Naive thymus-derived CD4-positive, alpha-beta T cell (primary cell): Measurements from ENCODE around the gene SLC7A6. TPM values are rescaled to one million over a fixed set of nuclear protein-coding genes. Genes with fewer than 3 reads are reported as not detected.

ENCODE experiments used
- ATAC-seq: fragments of 150-1000 bp; cut with Tn5 transposase; 2 replicates; pipeline ENCODE4 v1.10.0; 2021; ENCODE audit warnings: mild to moderate bottlenecking, moderate library complexity
- CTCF ChIA-PET: fragments of 350-600 bp; sonication (Branson Sonifier 250); formaldehyde crosslinking; loops from one replicate; lab custom pipeline; 2021; ENCODE audit warnings: antibody characterized with exemption; lab: Charles Lee
- POLR2A ChIA-PET: fragments of 350-600 bp; sonication (Branson Sonifier 250); formaldehyde crosslinking; loops from one replicate; lab custom pipeline; 2021; ENCODE audit warnings: antibody characterized with exemption, inconsistent platforms; lab: Charles Lee
- DNase-seq, 9 donors: peaks; one replicate each; pipeline versions ENCODE4 v3.0.0 to v3.0.0-alpha.2; 2020 to 2022; ENCODE audit warnings: mixed read lengths in 1 of 9
- H3K27ac ChIP-seq: one replicate; pipeline ENCODE4 v1.7.0; 2013; ENCODE audit warnings: mild to moderate bottlenecking, low read depth, low read length, moderate library complexity
- H3K27me3 ChIP-seq, 2 donors: one replicate each; pipeline ENCODE4 v1.7.0; 2013; ENCODE audit warnings: low read length in 2 of 2, mild to moderate bottlenecking in 2 of 2, moderate library complexity in 2 of 2; ENCODE audit not compliant: control insufficient read depth in 2 of 2, insufficient read depth in 2 of 2
- H3K36me3 ChIP-seq, 3 experiments: 1 replicate in 2 of 3; 2 replicates in 1 of 3; pipeline ENCODE4 v1.7.0; 2013; ENCODE audit warnings: low read length in 3 of 3, mild to moderate bottlenecking in 3 of 3, moderate library complexity in 1 of 3; ENCODE audit not compliant: insufficient read depth in 3 of 3, control insufficient read depth in 2 of 3
- H3K4me1 ChIP-seq, 2 donors: one replicate each; pipeline ENCODE4 v1.7.0; 2013; ENCODE audit warnings: low read length in 2 of 2, mild to moderate bottlenecking in 2 of 2, moderate library complexity in 1 of 2; ENCODE audit not compliant: control insufficient read depth in 2 of 2, insufficient read depth in 2 of 2
- H3K4me3 ChIP-seq: 2 replicates; pipeline ENCODE4 v1.7.0; 2013; ENCODE audit warnings: mild to moderate bottlenecking, low read length
- H3K9me3 ChIP-seq, 3 experiments: 1 replicate in 2 of 3; 2 replicates in 1 of 3; pipeline ENCODE4 v1.7.0; 2013; ENCODE audit warnings: low read length in 3 of 3; ENCODE audit not compliant: control insufficient read depth in 2 of 3
- H3K27ac Mint-ChIP-seq, 9 donors: one replicate each; pipeline ENCODE4 v1.8.0; 2020 to 2022; ENCODE audit warnings: mixed read lengths in 9 of 9, mild to moderate bottlenecking in 8 of 9, moderate library complexity in 5 of 9, inconsistent platforms in 2 of 9
- H3K27me3 Mint-ChIP-seq, 5 donors: one replicate each; pipeline ENCODE4 v1.8.0; 2021 to 2022; ENCODE audit warnings: mixed read lengths in 5 of 5, mild to moderate bottlenecking in 1 of 5
- H3K36me3 Mint-ChIP-seq, 5 donors: one replicate each; pipeline ENCODE4 v1.8.0; 2020 to 2022; ENCODE audit warnings: mixed read lengths in 5 of 5, mild to moderate bottlenecking in 3 of 5, inconsistent platforms in 1 of 5
- H3K4me1 Mint-ChIP-seq, 7 donors: one replicate each; pipeline ENCODE4 v1.8.0; 2020 to 2022; ENCODE audit warnings: mixed read lengths in 7 of 7, mild to moderate bottlenecking in 3 of 7, inconsistent platforms in 1 of 7
- H3K4me3 Mint-ChIP-seq, 10 donors: one replicate each; pipeline ENCODE4 v1.8.0; 2020 to 2022; ENCODE audit warnings: mild to moderate bottlenecking in 10 of 10, mixed read lengths in 10 of 10, moderate library complexity in 6 of 10, inconsistent platforms in 2 of 10
- H3K9me3 Mint-ChIP-seq, 11 donors: one replicate each; pipeline ENCODE4 v1.8.0; 2020 to 2022; ENCODE audit warnings: mixed read lengths in 11 of 11, mild to moderate bottlenecking in 4 of 11, inconsistent platforms in 1 of 11, moderate library complexity in 1 of 11
- intact Hi-C, 2 donors: fragments of 100-400 bp; cut with micrococcal nuclease; formaldehyde crosslinking; loops; one replicate each; pipeline ENCODE4 v1.15.1; 2023
- polyA plus RNA-seq, 2 donors: library from polyadenylated mRNA; unstranded; fragments of 300-500 nt; fragmentation: Illumina TruSeq; gene quantifications; one replicate each; pipeline ENCODE4 v1.2.3, GENCODE V29; 2021
- total RNA-seq, 6 experiments: library from RNA in 5 of 6; stranded (reverse) in 5 of 6; gene quantifications; 1 replicate in 5 of 6; 2 replicates in 1 of 6; pipeline ENCODE4 v1.2.3 and lab custom pipeline; 2021 to 2026

The SLC7A6 gene
- total and polyA plus RNA-seq, 7 experiments from 2014 or later = 29.3 to 248 (median 163) TPM

DNA sequence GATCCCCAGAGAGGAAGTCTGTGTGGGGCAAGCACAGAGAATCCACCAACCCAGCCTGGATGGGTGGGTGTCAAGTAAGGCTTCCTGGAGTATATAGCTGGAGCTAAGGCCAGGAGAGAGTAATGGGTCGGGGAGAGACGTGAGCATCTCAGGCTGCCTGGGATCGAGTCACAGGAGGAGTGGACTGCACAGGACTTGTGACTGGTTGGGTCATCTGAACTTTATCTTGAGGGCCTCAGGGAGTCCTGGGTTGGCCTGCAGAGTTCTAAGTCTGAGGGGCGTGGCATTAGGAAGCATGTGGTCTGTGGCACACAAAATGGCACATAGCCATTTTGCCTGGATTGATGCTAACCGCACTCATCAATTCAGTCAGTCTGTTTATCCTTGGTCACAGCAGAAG lies 17.7 kb upstream of the SLC7A6 start:
- H3K4me3 ChIP-seq = no peak overlapping the region
- Mint-ChIP-seq H3K4me3 (peak overlapping the region in 9 of 10 donors; percentile 91 to 99 (median 98)), H3K36me3 (peaks cover 0 to 13% (median 4%) of the 10 kb centered on the region in 5 donors), H3K27me3 (peaks cover 0 to 2% (median 0%) of the 10 kb centered on the region in 5 donors), H3K27ac (peak overlapping the region in 1 of 9 donors; percentile 69), H3K4me1 (peaks cover 8 to 33% (median 29%) of the 10 kb centered on the region in 7 donors), H3K9me3 (peaks cover 0 to 2% (median 0%) of the 10 kb centered on the region in 11 donors)
- intact Hi-C loops = loop anchor here in 1 of 2 donors (5.0 to 10.0 kb wide), 2 partner anchors 171 to 762 kb away; partner anchors contain the start of genes AGRP and ATP6V0D1
- DNase-seq (no peak), ATAC-seq (no peak)
- no peaks in the 10 kb centered on the region for H3K27me3 ChIP-seq
- ChIA-PET CTCF (no interaction called here), POLR2A (interaction anchor here (1.3 kb wide), 1 partner anchor 9 kb away, joined by 6 read pairs; no protein-coding TSS in a partner anchor)
- no peak overlapping the region for H3K27ac ChIP-seq
- H3K4me1 ChIP-seq = peaks cover 13 to 14% of the 10 kb centered on the region in 2 donors
- H3K9me3 ChIP-seq = no peaks in the 10 kb centered on the region
- H3K36me3 ChIP-seq = peaks cover 0 to 30% (median 0%) of the 10 kb centered on the region in 3 experiments

- Mint-ChIP-seq H3K27me3 (peaks cover 0 to 2% (median 0%) of the 10 kb centered on the region in 5 donors), H3K27ac (no peak overlapping the region), H3K4me1 (peaks cover 8 to 33% (median 29%) of the 10 kb centered on the region in 7 donors), H3K9me3 (peaks cover 0 to 2% (median 0%) of the 10 kb centered on the region in 11 donors), H3K4me3 (peak overlapping the region in 1 of 10 donors; percentile 48), H3K36me3 (peaks cover 0 to 16% (median 8%) of the 10 kb centered on the region in 5 donors)
- peaks cover 0 to 34% (median 0%) of the 10 kb centered on the region in 3 experiments for H3K36me3 ChIP-seq
- intact Hi-C loops = loop anchor here in 1 of 2 donors (5.0 to 10.0 kb wide), 2 partner anchors 170 to 763 kb away; partner anchors contain the start of genes AGRP and ATP6V0D1
- ChIA-PET POLR2A (no interaction called here), CTCF (interaction anchor here (1.9 kb wide), 1 partner anchor 13 kb away, joined by 7 read pairs; no protein-coding TSS in a partner anchor)
- H3K4me1 ChIP-seq = peaks cover 13 to 14% of the 10 kb centered on the region in 2 donors
- H3K9me3 ChIP-seq = no peaks in the 10 kb centered on the region
- no peaks in the 10 kb centered on the region for H3K27me3 ChIP-seq
- ATAC-seq (peak; percentile 13), DNase-seq (no peak)
- H3K4me3 ChIP-seq = no peak overlapping the region
- no peak overlapping the region for H3K27ac ChIP-seq
Observed at GRCh38 chr16:68247400-68247799, 16.9 kb upstream of the SLC7A6 start.

- peaks cover 0 to 2% (median 0%) of the 10 kb centered on the region in 11 donors for H3K9me3 Mint-ChIP-seq
- ATAC-seq (no peak), DNase-seq (no peak)
- H3K4me1 ChIP-seq = peaks cover 13 to 14% of the 10 kb centered on the region in 2 donors
- ChIA-PET CTCF (interaction anchor here (1.5 to 1.9 kb wide), 2 partner anchors 13 to 82 kb away, joined by 5 to 7 read pairs; no protein-coding TSS in a partner anchor), POLR2A (no interaction called here)
- peaks cover 8 to 33% (median 29%) of the 10 kb centered on the region in 7 donors for H3K4me1 Mint-ChIP-seq
- peaks cover 0 to 39% (median 0%) of the 10 kb centered on the region in 3 experiments for H3K36me3 ChIP-seq
- no peaks in the 10 kb centered on the region for H3K27me3 ChIP-seq
- H3K9me3 ChIP-seq = no peaks in the 10 kb centered on the region
- H3K27ac ChIP-seq = no peak overlapping the region
- H3K27ac Mint-ChIP-seq = no peak overlapping the region
- peaks cover 0 to 2% (median 0%) of the 10 kb centered on the region in 5 donors for H3K27me3 Mint-ChIP-seq
- intact Hi-C loops = loop anchor here in 1 of 2 donors (5.0 to 10.0 kb wide), 2 partner anchors 169 to 763 kb away; partner anchors contain the start of genes AGRP and ATP6V0D1
- H3K4me3 ChIP-seq = no peak overlapping the region
- H3K4me3 Mint-ChIP-seq = peak overlapping the region in 2 of 10 donors; percentile 13 to 64
- H3K36me3 Mint-ChIP-seq = peaks cover 0 to 16% (median 8%) of the 10 kb centered on the region in 5 donors
Observed at GRCh38 chr16:68247932-68248331, 16.4 kb upstream of the SLC7A6 start.

DNA sequence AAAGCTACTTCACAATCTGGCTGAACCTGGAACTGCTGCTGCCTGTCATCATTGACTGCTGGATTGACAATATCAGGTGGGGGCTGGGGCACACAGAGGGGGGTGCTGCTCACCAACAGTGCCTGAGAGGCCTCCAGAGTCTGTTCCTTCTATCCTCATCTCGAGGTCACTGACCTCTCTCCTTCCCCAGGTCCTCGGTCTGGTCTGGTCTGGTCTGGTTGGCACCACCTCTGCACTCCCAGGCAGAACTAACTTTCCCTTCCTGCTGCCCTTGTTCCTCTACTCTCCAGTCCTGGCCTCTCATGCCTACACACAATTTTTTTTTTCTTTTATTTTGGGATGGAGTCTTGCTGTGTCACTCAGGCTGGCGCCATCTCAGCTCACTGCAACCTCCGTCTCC lies 15.0 kb upstream of the SLC7A6 start:
- Histone ChIP-seq H3K36me3 (peaks cover 0 to 50% (median 0%) of the 10 kb centered on the region in 3 experiments), H3K27me3 (no peaks in the 10 kb centered on the region), H3K4me1 (peaks cover 9 to 11% of the 10 kb centered on the region in 2 donors), H3K9me3 (no peaks in the 10 kb centered on the region), H3K27ac (no peak overlapping the region), H3K4me3 (no peak overlapping the region)
- Mint-ChIP-seq H3K36me3 (peaks cover 0 to 16% (median 8%) of the 10 kb centered on the region in 5 donors), H3K27ac (no peak overlapping the region), H3K4me1 (peaks cover 8 to 32% (median 27%) of the 10 kb centered on the region in 7 donors), H3K27me3 (peaks cover 0 to 2% (median 0%) of the 10 kb centered on the region in 5 donors), H3K4me3 (no peak overlapping the region), H3K9me3 (peaks cover 0 to 2% (median 0%) of the 10 kb centered on the region in 11 donors)
- no peak for ATAC-seq
- no peak for DNase-seq
- ChIA-PET POLR2A (no interaction called here), CTCF (interaction anchor here (1.5 to 1.9 kb wide), 2 partner anchors 11 to 80 kb away, joined by 5 to 7 read pairs; no protein-coding TSS in a partner anchor)
- intact Hi-C loops = loop anchor here in 1 of 2 donors (5.0 to 10.0 kb wide), 2 partner anchors 168 to 765 kb away; partner anchors contain the start of genes AGRP and ATP6V0D1

GRCh38 chr16:68250951-68251350 lies 13.4 kb upstream of the SLC7A6 start:
- Mint-ChIP-seq H3K36me3 (peaks cover 0 to 23% (median 6%) of the 10 kb centered on the region in 5 donors), H3K9me3 (peaks cover 0 to 2% (median 0%) of the 10 kb centered on the region in 11 donors), H3K27me3 (no peaks in the 10 kb centered on the region), H3K4me3 (no peak overlapping the region), H3K27ac (peak overlapping the region in 1 of 9 donors; percentile 36), H3K4me1 (peaks cover 8 to 21% (median 17%) of the 10 kb centered on the region in 7 donors)
- H3K4me1 ChIP-seq = peaks cover under 1 to 1% of the 10 kb centered on the region in 2 donors
- DNase-seq = no peak
- H3K27ac ChIP-seq = no peak overlapping the region
- intact Hi-C loops = no loop called here
- no peaks in the 10 kb centered on the region for H3K9me3 ChIP-seq
- no peaks in the 10 kb centered on the region for H3K27me3 ChIP-seq
- no peak overlapping the region for H3K4me3 ChIP-seq
- no peak for ATAC-seq
- POLR2A ChIA-PET = interaction anchor here (0.7 to 0.8 kb wide), 2 partner anchors 37 to 39 kb away, joined by 3 to 4 read pairs; no protein-coding TSS in a partner anchor
- H3K36me3 ChIP-seq = peaks cover 0 to 61% (median 5%) of the 10 kb centered on the region in 3 experiments
- CTCF ChIA-PET = no interaction called here

DNA sequence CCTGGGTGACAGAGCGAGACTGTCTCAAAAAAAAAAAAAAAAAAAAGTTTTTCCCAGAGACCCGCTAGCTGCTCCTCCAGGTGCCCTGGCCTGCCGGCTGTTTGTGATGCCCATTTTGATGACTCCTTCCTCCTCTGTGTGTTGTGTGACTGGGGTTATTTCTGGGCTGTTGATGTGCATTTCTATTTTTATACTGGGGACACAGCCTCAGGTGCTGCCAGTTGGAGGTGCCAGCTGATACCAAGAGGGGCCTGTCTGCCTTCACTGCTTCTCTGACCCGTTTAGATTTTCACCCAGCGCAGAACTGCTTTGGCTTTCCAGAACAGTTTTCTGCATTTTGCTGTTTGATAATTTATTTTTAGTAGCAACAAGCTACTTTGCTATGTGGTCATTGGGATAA lies 12.5 kb upstream of the SLC7A6 start:
- Histone ChIP-seq H3K9me3 (no peaks in the 10 kb centered on the region), H3K36me3 (peaks cover 0 to 64% (median 5%) of the 10 kb centered on the region in 3 experiments), H3K27me3 (no peaks in the 10 kb centered on the region), H3K27ac (no peak overlapping the region), H3K4me3 (no peak overlapping the region), H3K4me1 (no peaks in the 10 kb centered on the region)
- Mint-ChIP-seq H3K4me3 (no peak overlapping the region), H3K27me3 (no peaks in the 10 kb centered on the region), H3K4me1 (peaks cover 0 to 12% (median 8%) of the 10 kb centered on the region in 7 donors), H3K36me3 (peaks cover 0 to 24% (median 8%) of the 10 kb centered on the region in 5 donors), H3K9me3 (peaks cover 0 to 2% (median 0%) of the 10 kb centered on the region in 11 donors), H3K27ac (peak overlapping the region in 3 of 9 donors; percentile 1 to 76 (median 13))
- no peak for DNase-seq
- intact Hi-C loops = no loop called here
- ChIA-PET CTCF (interaction anchor here (1.1 to 2.0 kb wide), 2 partner anchors 10 to 77 kb away, joined by 3 to 7 read pairs; no protein-coding TSS in a partner anchor), POLR2A (interaction anchor here (0.7 to 1.1 kb wide), 2 partner anchors 9 to 38 kb away, joined by 3 to 4 read pairs; no protein-coding TSS in a partner anchor)
- ATAC-seq = no peak
